ENCODE measurements around the gene UBE2J1.
"Not testable (repeated sequence)": the region's sequence is repeated elsewhere in the genome, so short reads cannot be mapped to it uniquely, and the experiment has no call there.

UBE2J1 gene

DNA sequence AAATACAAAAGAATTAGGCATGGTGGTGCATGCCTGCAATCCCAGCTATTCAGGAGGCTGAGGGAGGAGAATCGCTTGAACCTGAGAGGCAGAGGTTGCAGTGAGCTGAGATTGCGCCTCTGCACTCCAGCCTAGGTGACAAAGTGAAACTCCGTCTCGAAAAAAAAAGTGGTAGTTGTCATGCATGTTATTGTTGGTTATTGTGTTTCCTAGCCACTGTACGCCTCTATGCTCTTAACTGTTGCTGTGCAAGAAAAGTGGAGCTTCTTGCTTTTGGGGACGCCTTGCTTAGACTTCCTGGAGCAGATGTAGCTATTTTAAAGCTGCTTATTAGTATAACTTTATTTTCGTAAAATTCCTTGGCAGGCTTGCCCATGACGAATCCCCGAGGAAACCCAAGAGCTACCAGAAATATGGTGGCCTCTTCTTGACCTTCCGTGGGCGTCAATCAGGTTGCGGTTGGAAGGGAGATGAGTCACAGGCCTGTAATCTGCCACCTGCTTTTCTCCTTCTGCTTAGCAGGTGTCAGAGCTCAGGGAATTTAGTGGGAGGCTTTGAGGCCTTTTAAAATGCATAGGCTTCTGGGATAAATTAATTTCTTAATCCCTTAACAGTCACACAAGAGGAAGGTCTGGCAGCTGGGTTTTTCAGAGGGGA is 54.7 kb downstream of the UBE2J1 start:
- no peaks in the 10 kb centered on the region for H3K36me3 Mint-ChIP-seq (ENCODE audit: low read depth)
- DNase-seq = peak; percentile 71
- peak overlapping the region; percentile 63 for H3K4me3 Mint-ChIP-seq

GRCh38 chr6:89295981-89296380 is 56.5 kb downstream of the UBE2J1 start:
- Mint-ChIP-seq H3K4me3 (no peak overlapping the region), H3K27me3 (no peaks in the 10 kb centered on the region), H3K36me3 (ENCODE audit: low read depth) (no peaks in the 10 kb centered on the region), H3K9me3 (no peaks in the 10 kb centered on the region), H3K27ac (no peak overlapping the region), H3K4me1 (ENCODE audit: low read depth) (peaks cover 23% of the 10 kb centered on the region)
- DNase-seq = no peak

More for the DNA sequence above, 54.7 kb downstream of the UBE2J1 start:
- no peaks in the 10 kb centered on the region for H3K27me3 Mint-ChIP-seq
- no peaks in the 10 kb centered on the region for H3K9me3 Mint-ChIP-seq
- H3K4me1 Mint-ChIP-seq (ENCODE audit: low read depth) = peaks cover 23% of the 10 kb centered on the region
- H3K27ac Mint-ChIP-seq = peak overlapping the region; percentile 88

DNA sequence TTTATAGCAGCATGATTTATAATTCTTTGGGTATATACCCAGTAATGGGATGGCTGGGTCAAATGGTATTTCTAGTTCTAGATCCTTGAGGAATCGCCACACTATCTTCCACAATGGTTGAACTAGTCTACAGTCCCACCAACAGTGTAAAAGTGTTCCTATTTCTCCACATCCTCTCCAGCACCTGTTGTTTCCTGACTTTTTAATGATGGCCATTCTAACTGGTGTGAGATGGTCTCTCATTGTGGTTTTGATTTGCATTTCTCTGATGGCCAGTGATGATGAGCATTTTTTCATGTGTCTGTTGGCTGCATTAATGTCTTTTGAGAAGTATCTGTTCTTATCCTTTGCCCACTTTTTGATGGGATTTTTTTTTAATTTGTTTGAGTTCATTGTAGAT is 57.4 kb downstream of the UBE2J1 start:
- H3K27ac Mint-ChIP-seq; H3K9me3 Mint-ChIP-seq; H3K4me3 Mint-ChIP-seq; DNase-seq; H3K36me3 Mint-ChIP-seq (ENCODE audit: low read depth); H3K27me3 Mint-ChIP-seq: not testable (repeated sequence)
- peaks cover 23% of the 10 kb centered on the region for H3K4me1 Mint-ChIP-seq (ENCODE audit: low read depth)

DNA sequence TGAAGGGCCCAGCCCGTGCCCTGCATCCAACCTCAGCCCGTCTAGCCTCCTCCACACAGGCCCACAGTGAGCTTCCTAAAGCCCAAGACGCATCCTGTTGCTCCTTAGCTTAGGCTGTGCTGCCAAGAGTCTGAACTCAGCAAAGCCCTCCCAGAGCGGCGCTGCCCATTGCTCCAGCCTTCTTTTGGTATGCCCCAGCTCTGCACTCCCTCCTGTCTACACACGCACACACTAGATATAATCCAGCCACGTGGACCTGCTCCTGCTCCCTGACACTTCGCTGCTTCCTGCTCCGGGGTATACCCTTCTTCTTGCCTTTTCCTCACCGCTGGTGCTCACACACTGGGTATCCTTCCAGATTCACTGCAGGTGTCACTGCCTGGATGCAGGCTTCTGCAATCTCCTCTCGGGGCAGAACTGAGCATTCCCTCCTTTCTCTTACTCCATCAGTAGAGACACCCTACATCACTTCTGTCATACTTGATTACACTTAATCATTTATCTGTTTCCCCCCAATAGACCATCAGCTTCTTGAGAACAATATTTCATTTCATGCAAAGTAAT is 61.2 kb downstream of the UBE2J1 start:
- no peak for DNase-seq
- Mint-ChIP-seq H3K4me3 (no peak overlapping the region), H3K27me3 (no peaks in the 10 kb centered on the region), H3K4me1 (ENCODE audit: low read depth) (no peaks in the 10 kb centered on the region), H3K27ac (no peak overlapping the region), H3K9me3 (no peaks in the 10 kb centered on the region), H3K36me3 (ENCODE audit: low read depth) (no peaks in the 10 kb centered on the region)

DNA sequence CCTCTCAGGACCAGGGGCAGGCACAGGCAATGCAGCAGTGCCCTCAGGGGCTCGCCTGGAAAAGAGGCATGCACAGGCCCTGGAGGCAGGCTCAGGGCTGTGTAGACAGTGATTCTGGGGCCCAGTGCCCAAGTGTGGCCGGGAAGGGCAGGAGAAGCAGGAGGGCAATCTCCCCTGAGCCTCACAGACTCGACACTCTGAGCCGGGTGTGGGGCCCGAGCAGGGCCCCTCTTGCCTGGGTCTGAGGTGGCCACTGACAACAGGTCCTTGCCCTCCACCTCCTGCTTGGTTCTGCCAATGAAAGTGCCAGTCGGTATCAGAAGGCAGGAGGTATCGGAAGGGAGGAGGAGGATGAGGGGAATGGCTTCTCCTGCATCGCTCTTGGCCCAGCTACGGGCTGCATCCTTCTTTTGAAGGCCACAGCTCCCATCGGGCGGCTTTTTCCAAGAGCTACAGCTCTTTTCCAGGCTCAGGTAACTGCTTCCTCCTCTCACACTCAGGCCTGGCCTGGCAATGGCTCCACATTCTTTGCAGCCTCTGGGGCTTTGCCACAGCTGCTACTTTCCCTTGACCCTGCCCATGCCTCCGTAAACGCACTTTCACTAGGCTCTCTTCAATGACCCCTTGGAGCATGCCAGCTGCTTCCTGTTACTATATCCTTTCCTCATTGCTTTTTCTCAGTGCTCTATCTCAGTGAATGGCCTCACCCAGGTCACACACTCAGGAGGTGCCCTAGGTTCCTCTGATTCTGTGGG is 61.9 kb downstream of the UBE2J1 start:
- Mint-ChIP-seq H3K4me3 (no peak overlapping the region), H3K9me3 (no peaks in the 10 kb centered on the region), H3K4me1 (ENCODE audit: low read depth) (no peaks in the 10 kb centered on the region), H3K36me3 (ENCODE audit: low read depth) (no peaks in the 10 kb centered on the region), H3K27me3 (no peaks in the 10 kb centered on the region), H3K27ac (no peak overlapping the region)
- DNase-seq = no peak

DNA sequence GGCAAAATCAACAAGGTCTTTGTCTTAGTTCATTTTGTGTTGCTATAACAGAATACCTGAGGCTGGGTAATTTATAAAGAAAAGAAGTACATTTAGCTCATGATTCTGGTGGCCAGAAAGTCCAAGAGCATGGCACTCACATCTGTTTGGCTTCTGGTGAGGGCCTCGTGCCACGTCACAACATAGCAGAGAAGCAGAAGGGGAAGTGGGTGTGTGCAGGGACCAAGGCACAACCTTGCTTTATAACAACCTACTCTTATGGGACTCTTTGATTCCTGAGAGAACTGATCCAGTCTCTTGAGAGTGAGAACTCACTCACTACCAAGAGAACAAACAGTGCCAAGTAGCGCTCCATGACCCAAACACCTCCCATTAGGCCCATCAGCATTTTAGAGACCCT is 62.8 kb downstream of the UBE2J1 start:
- Mint-ChIP-seq H3K27me3 (no peaks in the 10 kb centered on the region), H3K4me1 (ENCODE audit: low read depth) (no peaks in the 10 kb centered on the region), H3K4me3 (no peak overlapping the region), H3K27ac (no peak overlapping the region), H3K36me3 (ENCODE audit: low read depth) (no peaks in the 10 kb centered on the region), H3K9me3 (no peaks in the 10 kb centered on the region)
- no peak for DNase-seq

DNA sequence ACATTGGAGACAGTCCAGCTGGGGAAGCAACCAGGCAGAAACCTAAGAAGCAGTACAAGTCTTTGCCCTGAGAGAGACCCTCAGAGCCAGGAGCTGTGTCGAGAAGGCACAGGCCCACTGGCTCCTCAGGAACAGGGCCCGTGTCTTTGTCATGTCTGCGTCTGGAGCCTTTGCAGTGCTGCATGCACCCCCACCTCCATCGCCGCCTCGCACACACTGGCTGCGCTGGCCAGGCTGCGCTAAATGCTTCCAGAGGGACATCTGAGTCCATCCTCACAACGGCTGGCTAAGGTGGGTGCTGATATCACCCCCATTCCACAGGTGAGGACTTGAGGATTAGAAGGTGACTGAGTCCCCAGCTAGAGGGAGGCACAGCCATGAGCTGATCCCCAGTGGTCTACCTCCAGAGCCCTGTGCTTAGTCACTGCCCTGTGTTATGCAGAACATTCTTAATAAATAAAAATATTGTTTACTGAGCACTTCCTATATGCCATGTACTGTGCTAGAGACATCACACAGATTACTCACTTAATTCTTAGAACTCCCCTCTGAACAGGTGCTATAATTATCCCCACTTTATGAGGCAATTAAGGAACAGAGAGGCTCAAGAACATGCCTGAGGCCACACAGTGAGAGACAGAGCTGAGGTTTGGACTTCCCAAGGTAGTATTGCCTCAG is 65.0 kb downstream of the UBE2J1 start:
- no peaks in the 10 kb centered on the region for H3K36me3 Mint-ChIP-seq (ENCODE audit: low read depth)
- H3K4me1 Mint-ChIP-seq (ENCODE audit: low read depth) = no peaks in the 10 kb centered on the region
- H3K27ac Mint-ChIP-seq = no peak overlapping the region
- H3K4me3 Mint-ChIP-seq = no peak overlapping the region
- H3K27me3 Mint-ChIP-seq = no peaks in the 10 kb centered on the region
- no peaks in the 10 kb centered on the region for H3K9me3 Mint-ChIP-seq
- DNase-seq = no peak

- H3K9me3 Mint-ChIP-seq = no peaks in the 10 kb centered on the region
- no peaks in the 10 kb centered on the region for H3K27me3 Mint-ChIP-seq
- no peak for DNase-seq
- H3K4me3 Mint-ChIP-seq = no peak overlapping the region
- no peaks in the 10 kb centered on the region for H3K36me3 Mint-ChIP-seq (ENCODE audit: low read depth)
- no peak overlapping the region for H3K27ac Mint-ChIP-seq
- no peaks in the 10 kb centered on the region for H3K4me1 Mint-ChIP-seq (ENCODE audit: low read depth)
These were observed 66.0 kb downstream of the UBE2J1 start for GRCh38 chr6:89286516-89286915.

GRCh38 chr6:89284963-89285735 is 67.4 kb downstream of the UBE2J1 start:
- H3K4me3 Mint-ChIP-seq = no peak overlapping the region

GRCh38 chr6:89284081-89284480 is 68.4 kb downstream of the UBE2J1 start:
- H3K9me3 Mint-ChIP-seq = no peaks in the 10 kb centered on the region

More at GRCh38 chr6:89284963-89285735, 67.4 kb downstream of the UBE2J1 start:
- Mint-ChIP-seq H3K9me3 (no peaks in the 10 kb centered on the region), H3K4me1 (ENCODE audit: low read depth) (no peaks in the 10 kb centered on the region), H3K27ac (no peak overlapping the region), H3K36me3 (ENCODE audit: low read depth) (no peaks in the 10 kb centered on the region), H3K27me3 (no peaks in the 10 kb centered on the region)
- no peak for DNase-seq

GRCh38 chr6:89282749-89283148 is 69.8 kb downstream of the UBE2J1 start:
- H3K36me3 Mint-ChIP-seq (ENCODE audit: low read depth) = no peaks in the 10 kb centered on the region
- no peaks in the 10 kb centered on the region for H3K27me3 Mint-ChIP-seq
- H3K27ac Mint-ChIP-seq = no peak overlapping the region
- H3K4me3 Mint-ChIP-seq = no peak overlapping the region
- DNase-seq = no peak
- H3K4me1 Mint-ChIP-seq (ENCODE audit: low read depth) = no peaks in the 10 kb centered on the region
- H3K9me3 Mint-ChIP-seq = no peaks in the 10 kb centered on the region

More at GRCh38 chr6:89284081-89284480, 68.4 kb downstream of the UBE2J1 start:
- no peak overlapping the region for H3K4me3 Mint-ChIP-seq
- no peak for DNase-seq
- H3K27me3 Mint-ChIP-seq = no peaks in the 10 kb centered on the region
- no peaks in the 10 kb centered on the region for H3K36me3 Mint-ChIP-seq (ENCODE audit: low read depth)
- H3K27ac Mint-ChIP-seq = no peak overlapping the region
- no peaks in the 10 kb centered on the region for H3K4me1 Mint-ChIP-seq (ENCODE audit: low read depth)

DNA sequence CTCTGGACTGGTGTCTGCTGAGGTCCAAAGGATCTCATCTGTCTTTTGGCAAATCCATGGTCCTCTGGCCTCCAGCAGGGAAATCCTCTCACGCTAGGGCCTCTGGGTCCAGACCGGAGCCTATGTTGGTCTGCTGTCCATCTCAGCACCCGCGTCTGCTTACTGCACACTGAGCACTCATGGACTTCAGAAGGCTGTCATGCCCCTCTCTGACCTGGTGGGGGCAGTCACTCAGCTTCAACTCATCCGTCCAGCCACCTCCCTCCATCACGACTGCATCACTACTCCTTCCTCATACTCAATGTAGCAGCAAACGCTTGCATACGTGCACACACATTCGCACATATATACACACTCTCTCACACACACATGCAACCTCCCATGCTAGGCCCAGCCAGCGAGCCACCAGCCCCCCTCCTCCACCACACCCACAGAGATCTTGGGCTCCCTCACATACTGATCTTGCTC is 70.7 kb downstream of the UBE2J1 start:
- Mint-ChIP-seq H3K36me3 (ENCODE audit: low read depth) (no peaks in the 10 kb centered on the region), H3K4me1 (ENCODE audit: low read depth) (no peaks in the 10 kb centered on the region), H3K4me3 (no peak overlapping the region), H3K27ac (no peak overlapping the region), H3K9me3 (no peaks in the 10 kb centered on the region), H3K27me3 (no peaks in the 10 kb centered on the region)
- peak; percentile 51 for DNase-seq

DNA sequence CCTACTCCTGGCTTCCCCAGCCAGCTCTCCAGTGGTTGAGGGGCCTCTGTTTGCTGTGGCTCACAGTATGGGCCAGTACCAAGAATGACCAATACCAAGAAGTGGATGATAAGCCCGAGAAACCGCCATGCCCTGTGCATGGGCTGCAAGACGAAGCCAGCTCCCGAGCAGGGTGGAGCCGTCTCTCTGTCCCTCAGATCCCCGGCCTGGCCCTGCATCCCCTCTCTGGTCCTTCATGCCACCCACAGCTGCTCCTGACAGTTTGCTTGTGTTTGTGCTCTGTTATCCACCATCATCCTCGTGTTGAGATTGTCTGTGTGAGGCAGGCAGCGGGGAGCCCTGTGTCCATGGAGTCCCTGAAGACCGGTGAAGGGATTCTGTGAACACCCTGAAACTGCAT is 73.6 kb downstream of the UBE2J1 start:
- Mint-ChIP-seq H3K4me1 (ENCODE audit: low read depth) (no peaks in the 10 kb centered on the region), H3K4me3 (no peak overlapping the region), H3K36me3 (ENCODE audit: low read depth) (no peaks in the 10 kb centered on the region), H3K27ac (no peak overlapping the region), H3K27me3 (no peaks in the 10 kb centered on the region), H3K9me3 (no peaks in the 10 kb centered on the region)
- DNase-seq = no peak
